HL-60 (cell line): ENCODE data around the gene NDUFA3.

ENCODE experiments used
- DNase-seq, 2 experiments: peaks; one replicate each; pipeline ENCODE4 v3.0.0-alpha.2; 2010 to 2020; ENCODE audit warnings: low read depth in 1 of 2, low spot score in 1 of 2
- H3K27ac ChIP-seq: fragments of 250-450 bp; sonication (Bioruptor Pico); replicated peaks from 2 replicates; pipeline ENCODE4 v1.5.1; 2020; ENCODE audit warnings: mild to moderate bottlenecking, moderate library complexity
- H3K27me3 ChIP-seq: fragments of 250-450 bp; sonication (Bioruptor Pico); 2 replicates; pipeline ENCODE4 v1.5.1; 2021; ENCODE audit warnings: mild to moderate bottlenecking, moderate library complexity; ENCODE audit not compliant: insufficient read depth, poor library complexity, severe bottlenecking
- H3K4me3 ChIP-seq: replicated peaks from 2 replicates; pipeline ENCODE4 v1.5.1; 2011; ENCODE audit warnings: mild to moderate bottlenecking, control low read depth, low read length; ENCODE audit not compliant: insufficient read depth
- GABPA ChIP-seq: IDR thresholded peaks from 2 replicates; pipeline ENCODE4 v1.6.1; 2012; ENCODE audit warnings: low read depth
- POLR2AphosphoS5 ChIP-seq: IDR thresholded peaks from 2 replicates; pipeline ENCODE4 v1.6.1; 2012; ENCODE audit warnings: low read depth
- SPI1 ChIP-seq: IDR thresholded peaks from 2 replicates; pipeline ENCODE4 v1.6.1; 2012; ENCODE audit warnings: low read depth, mild to moderate bottlenecking, borderline replicate concordance
- TF ChIP-seq, protein P1 (sequence below): IDR thresholded peaks from 2 replicates; pipeline ENCODE4 v1.6.1; 2012; ENCODE audit warnings: low read depth; ENCODE audit not compliant: insufficient replicate concordance
- TF ChIP-seq, protein P2 (sequence below): IDR thresholded peaks from one replicate; pipeline ENCODE4 v1.5.1; 2011; ENCODE audit warnings: low read length, control low read depth, inconsistent platforms; ENCODE audit not compliant: insufficient read depth

NDUFA3 gene

DNA sequence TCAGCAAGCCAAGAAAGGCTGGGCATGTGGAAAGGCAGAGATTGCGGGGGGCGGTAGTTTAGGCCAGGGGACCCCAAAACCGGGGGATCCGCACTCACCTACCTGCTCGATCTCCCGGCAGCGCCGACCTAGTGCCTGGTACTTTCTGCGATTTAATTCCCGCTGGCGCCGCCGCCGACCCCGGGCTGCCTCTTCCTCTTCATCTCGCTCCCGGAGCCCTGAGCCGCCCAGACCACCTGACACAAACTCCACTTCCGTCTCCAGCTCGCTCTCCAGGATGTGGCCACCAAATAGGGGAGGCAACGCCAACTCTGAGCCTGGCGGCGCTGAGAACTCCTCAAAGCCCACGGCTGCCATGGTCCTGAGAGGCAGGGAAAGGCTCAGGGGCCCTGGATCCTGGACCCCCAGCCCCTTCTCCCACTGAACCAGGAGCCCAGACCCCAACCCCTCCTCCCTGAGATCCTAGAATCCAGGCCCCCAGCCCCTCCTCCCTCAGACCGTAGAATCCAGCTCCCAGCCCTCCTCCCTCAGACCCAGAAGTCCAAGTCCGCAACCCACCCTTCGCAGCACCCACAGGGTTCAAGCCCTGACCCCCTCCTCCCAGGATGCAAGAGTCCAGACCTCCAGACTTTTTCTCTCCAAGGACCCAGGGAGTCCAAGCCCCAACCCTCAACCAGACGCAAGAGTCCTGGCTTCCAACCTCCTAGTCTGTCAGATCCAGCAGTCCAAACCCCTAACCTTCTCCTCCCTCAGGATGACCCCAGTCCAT is 11.9 kb downstream of the NDUFA3 start:
- Histone ChIP-seq H3K4me3 (peak overlapping the region; percentile 93), H3K27ac (peak overlapping the region; percentile 96), H3K27me3 (no peaks in the 10 kb centered on the region)
- TF ChIP-seq SPI1 = peak; percentile 73; the same call in 1 of the 2 replicates
- TF ChIP-seq, protein P1, sequence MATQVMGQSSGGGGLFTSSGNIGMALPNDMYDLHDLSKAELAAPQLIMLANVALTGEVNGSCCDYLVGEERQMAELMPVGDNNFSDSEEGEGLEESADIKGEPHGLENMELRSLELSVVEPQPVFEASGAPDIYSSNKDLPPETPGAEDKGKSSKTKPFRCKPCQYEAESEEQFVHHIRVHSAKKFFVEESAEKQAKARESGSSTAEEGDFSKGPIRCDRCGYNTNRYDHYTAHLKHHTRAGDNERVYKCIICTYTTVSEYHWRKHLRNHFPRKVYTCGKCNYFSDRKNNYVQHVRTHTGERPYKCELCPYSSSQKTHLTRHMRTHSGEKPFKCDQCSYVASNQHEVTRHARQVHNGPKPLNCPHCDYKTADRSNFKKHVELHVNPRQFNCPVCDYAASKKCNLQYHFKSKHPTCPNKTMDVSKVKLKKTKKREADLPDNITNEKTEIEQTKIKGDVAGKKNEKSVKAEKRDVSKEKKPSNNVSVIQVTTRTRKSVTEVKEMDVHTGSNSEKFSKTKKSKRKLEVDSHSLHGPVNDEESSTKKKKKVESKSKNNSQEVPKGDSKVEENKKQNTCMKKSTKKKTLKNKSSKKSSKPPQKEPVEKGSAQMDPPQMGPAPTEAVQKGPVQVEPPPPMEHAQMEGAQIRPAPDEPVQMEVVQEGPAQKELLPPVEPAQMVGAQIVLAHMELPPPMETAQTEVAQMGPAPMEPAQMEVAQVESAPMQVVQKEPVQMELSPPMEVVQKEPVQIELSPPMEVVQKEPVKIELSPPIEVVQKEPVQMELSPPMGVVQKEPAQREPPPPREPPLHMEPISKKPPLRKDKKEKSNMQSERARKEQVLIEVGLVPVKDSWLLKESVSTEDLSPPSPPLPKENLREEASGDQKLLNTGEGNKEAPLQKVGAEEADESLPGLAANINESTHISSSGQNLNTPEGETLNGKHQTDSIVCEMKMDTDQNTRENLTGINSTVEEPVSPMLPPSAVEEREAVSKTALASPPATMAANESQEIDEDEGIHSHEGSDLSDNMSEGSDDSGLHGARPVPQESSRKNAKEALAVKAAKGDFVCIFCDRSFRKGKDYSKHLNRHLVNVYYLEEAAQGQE = no peak
- TF ChIP-seq GABPA = peak; percentile 36; the same call in 1 of the 2 replicates
- DNase-seq = peak; percentile 58 to 79

GRCh38 chr19:54115109-54116063 is 12.7 kb downstream of the NDUFA3 start, which contains the start of the genes PRPF31 and TFPT:
TSS of gene PRPF31 (plus strand) at chr19:54115754. CDS start at chr19:54118279, 2,525 bp downstream.
TSS of gene TFPT (minus strand) at chr19:54115657. CDS start at chr19:54115269, 388 bp downstream.
- TF ChIP-seq, protein P2, sequence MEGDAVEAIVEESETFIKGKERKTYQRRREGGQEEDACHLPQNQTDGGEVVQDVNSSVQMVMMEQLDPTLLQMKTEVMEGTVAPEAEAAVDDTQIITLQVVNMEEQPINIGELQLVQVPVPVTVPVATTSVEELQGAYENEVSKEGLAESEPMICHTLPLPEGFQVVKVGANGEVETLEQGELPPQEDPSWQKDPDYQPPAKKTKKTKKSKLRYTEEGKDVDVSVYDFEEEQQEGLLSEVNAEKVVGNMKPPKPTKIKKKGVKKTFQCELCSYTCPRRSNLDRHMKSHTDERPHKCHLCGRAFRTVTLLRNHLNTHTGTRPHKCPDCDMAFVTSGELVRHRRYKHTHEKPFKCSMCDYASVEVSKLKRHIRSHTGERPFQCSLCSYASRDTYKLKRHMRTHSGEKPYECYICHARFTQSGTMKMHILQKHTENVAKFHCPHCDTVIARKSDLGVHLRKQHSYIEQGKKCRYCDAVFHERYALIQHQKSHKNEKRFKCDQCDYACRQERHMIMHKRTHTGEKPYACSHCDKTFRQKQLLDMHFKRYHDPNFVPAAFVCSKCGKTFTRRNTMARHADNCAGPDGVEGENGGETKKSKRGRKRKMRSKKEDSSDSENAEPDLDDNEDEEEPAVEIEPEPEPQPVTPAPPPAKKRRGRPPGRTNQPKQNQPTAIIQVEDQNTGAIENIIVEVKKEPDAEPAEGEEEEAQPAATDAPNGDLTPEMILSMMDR = no peak
- TF ChIP-seq GABPA (peak; percentile 65), POLR2AphosphoS5 (peak; percentile 83), SPI1 (no peak)
- TF ChIP-seq, protein P1 = no peak
- DNase-seq = peak; percentile 94 to 98
- H3K4me3 ChIP-seq = peak within 1 kb of the TSS; percentile 93
- H3K27ac ChIP-seq = peak within 1 kb of the TSS; percentile 96
- no peaks in the 10 kb centered on the region for H3K27me3 ChIP-seq

DNA sequence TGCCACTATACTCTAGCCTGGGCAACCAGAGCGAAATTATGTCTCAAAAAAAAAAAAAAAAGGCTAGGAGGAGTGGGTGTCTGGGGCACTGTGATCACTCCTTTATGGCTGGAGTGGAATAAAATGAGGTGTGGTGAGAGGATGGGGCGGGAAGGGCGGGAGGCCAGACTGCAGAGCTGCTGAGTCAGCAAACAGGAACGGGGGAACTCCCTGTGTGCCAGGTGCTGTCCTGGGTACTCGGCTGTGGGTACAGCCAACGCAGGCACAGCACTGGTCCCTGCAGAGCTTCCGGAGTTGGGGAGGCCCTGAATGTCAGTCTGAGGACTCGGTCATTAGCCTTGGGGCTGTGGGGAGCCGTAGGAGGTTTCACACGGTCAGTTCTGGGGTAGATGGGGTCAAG is 18.6 kb downstream of the NDUFA3 start:
- no peak for TF ChIP-seq GABPA
- TF ChIP-seq, protein P1 = no peak
- TF ChIP-seq, protein P2 = no peak
- no peak for TF ChIP-seq SPI1
- TF ChIP-seq POLR2AphosphoS5 = no peak
- Histone ChIP-seq H3K27me3 (no peaks in the 10 kb centered on the region), H3K27ac (no peak overlapping the region), H3K4me3 (no peak overlapping the region)
- no peak for DNase-seq
